RKO (cell line): ENCODE data around the gene SNX20.

ENCODE experiments used
- DNase-seq: peaks from one replicate; pipeline ENCODE4 v3.0.0-alpha.2; 2016; ENCODE audit warnings: low spot score

Gene SNX20

DNA sequence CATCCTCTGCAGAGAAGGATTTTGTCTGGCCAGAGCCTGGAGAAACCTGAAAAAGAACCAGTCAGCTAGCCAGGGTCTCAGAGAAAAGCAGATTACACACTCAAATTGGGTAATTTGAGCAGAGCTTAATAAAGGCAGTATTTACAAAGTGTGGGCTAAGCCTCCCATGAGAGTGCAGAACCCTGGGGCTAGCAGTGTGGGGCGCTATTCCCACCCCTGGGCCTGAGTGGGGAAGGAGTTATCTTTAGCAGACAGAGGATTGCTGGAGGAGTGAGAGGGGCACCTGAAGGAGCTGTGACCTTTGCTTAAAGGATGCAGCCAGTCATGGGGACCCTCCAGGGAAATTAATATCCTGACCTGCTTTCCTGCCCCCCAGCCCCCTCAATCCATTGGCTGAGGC, 46.2 kb downstream of the SNX20 start:
- DNase-seq = no peak

GRCh38 chr16:50634090-50634489, 47.0 kb downstream of the SNX20 start:
- DNase-seq = no peak

DNA sequence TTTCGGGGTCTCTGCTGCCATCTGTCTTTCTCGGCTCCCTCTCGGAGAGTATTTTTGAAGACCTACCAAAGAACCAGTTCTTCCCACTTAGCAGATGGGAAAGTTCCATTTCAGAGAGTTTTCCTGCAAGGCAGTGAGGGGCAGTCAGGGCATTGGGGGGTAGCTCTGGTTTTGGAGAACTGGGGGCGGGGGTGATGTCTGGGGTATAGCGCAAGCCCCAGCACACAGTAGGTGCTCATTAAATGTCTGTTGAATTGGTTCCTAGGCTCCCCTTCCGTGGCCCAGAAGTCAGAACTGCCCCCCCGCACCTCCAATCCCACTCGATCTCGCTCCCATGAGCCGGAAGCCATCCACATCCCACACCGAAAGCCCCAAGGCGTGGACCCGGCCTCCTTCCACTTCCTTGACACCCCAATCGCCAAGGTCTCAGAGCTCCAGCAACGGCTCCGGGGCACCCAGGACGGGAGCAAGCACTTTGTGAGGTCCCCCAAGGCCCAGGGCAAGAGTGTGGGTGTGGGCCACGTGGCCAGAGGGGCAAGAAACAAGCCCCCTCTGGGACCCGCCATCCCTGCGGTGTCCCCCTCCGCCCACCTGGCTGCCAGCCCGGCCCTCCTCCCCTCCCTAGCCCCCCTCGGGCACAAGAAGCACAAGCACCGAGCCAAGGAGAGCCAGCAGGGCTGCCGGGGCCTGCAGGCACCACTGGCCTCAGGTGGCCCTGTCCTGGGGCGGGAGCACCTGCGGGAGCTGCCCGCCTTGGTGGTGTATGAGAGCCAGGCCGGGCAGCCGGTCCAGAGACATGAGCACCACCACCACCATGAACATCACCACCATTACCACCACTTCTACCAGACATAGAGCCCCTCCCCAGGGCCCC, 47.9 kb downstream of the SNX20 start:
- no peak for DNase-seq

DNA sequence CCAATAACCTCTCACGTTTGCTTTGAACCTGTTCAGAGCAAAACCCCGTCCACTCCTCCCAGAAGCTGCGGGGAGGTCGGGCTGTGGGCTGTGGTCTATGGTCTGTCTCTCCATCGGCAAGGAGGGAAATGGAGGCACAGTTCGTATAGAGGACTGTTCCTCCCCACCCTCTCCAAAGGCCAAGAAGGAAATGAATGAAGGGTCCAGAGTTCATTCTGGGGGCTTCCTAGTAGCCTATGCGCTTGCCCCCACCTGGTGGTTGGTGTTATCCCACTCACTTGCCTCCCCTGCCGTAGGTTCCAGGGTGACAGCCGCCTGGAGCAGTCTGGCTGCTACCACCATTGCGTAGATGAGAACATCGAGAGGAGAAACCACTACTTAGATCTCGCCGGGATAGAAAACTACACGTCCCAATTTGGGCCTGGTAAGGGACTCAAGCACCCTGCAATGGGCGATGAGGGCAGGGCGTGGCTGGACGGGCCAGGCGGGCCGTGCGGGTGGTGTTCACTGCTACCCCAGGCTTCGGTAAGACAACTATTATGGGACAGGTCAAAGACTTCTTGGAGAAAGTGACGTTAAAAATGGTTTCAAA, 49.0 kb downstream of the SNX20 start:
- no peak for DNase-seq

- no peak for DNase-seq
Measured at GRCh38 chr16:50631249-50631984, 49.7 kb downstream of the SNX20 start.

DNA sequence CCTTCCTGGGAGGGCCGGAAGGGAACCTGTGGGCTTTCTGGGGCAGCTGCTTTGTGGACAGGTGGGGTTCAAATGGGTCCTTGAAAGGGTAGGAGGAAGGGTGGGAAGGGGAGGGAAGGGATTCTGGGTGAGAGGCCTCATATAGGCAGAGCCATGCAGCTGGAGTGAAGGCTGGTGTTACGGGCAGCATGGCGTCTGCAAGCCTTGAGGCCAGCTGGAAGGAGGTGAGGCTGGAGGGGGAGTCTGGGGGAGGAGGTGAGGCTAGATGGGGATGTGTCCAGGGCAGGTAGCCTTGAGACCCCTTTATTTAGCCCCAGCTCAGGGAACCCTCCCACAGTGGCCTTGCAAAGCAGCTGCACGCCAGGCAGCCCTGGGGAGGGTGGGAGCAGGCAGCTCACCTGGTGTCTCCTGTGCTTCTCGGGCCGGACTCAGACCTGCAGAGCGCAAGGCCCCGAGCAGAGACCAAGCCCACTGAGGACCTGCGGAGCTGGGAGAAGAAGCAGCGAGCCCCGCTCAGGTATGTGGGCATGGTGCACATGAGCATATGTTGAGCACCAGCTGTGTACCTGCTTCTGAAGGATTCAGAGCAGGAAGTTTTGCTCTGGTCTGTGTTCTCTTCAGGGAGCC, 50.6 kb downstream of the SNX20 start:
- no peak for DNase-seq

GRCh38 chr16:50629334-50629733, 51.8 kb downstream of the SNX20 start:
- DNase-seq = no peak

DNA sequence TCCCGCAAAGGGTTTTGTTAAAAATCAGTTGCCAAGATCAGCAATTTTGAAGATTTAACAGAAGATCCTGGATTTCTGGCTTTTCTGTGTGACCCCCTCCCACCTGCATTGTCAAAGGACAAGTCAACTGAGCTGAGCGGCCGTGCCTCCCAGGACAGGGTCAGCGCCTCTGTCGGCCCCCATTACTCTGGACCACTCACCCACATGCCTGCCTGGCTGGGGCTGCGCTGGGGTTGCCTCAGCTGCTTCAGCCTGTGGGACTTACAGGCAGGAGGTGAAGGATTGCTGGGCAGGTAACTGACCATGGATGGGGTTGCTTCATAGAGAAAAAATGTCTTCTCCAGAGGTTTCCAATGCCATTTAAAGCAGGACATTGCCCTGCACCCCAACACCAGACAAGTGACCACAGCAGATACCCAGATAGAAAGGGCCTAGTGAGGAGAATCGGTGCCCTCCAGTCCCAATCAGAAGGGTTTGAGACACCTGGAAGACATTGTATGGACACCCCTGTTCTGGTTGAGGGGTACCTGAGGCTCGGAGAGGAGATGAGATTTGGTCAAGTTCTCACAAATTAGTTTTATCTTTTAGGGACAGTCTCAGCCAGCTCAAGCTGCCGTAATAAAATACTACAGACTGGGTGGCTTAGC, 52.8 kb downstream of the SNX20 start:
- DNase-seq = no peak

DNA sequence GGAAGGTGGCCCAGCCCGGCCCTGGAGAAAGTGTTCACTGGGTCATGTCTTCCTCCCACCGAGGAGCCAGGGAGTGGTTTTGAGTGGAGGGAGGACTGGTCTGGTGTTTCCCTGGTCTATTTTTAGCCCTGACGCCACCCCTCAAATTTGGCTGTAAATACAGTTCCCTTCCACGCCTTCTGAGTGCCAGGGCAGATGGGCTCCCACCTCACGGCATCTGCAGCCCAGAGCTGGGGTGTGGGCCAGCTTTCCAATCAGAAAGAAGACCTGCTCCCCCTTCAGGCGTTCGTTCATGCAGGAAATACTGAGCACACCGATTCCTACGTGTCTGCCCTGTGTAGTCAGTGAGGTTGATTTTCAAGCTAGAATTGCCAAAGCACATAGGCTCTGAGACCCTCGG, 53.7 kb downstream of the SNX20 start:
- DNase-seq = no peak

DNA sequence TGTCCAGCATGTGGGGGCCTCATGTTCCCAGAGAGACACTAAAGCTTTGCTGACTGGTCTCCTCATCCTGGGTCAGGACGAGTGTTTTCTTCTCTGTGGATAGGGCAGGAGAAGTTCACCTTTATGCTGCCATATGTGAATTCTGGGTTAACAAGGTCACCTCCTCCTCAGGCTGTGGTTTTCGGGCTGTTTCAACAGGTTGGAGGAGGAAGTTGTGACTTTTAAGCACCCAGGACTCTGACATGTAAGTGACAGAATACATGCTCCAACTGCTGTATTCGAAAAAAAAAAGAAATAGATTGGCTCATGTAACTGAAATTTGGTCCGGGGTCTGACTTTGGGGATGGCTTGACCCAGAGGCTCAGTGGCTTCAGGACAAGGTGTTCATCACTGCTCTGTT, 54.2 kb downstream of the SNX20 start:
- DNase-seq = no peak

DNA sequence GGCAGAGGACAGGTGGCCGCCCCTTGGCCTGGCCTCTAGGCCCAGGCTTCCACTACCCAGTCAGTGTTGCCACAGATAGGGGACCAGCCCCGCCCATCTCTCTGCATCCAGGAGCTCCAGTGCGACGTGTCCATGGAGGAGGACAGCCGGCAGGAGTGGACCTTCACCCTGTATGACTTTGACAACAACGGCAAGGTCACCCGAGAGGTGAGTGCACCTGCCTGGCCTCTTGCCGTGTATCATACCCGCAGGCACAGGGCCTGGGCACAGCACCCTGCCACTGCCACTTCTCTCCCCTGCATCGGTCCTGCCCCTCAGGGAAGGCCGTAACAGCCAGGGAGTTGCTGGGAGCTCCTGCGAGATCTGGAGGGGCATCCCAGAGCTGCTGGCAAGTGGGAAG, 55.7 kb downstream of the SNX20 start:
- DNase-seq = no peak

DNA sequence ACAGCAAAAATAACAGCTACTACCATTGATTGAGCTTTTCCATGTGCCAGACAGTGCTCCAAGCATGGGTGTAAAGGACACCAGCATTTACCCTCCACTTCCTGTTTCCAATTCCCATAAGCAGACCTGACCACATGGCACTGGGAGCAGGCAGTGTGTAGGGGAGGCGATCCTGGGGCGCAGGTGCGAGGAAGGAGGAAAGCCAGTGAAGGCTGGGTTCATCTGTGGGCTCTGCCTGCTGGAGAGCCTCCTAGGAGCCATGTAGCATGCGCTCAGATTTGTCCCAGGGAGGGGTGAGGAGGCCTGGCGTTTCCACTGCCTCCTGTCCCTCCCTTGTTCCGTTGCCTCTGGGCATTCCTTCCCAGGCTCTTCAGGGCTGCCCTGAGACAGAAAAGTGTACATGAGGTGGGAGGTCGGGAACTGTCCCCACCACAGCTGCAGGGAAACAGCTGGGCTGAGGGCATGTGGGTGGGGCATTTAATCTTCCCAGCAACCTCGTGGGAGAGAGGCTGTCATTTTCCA, 56.6 kb downstream of the SNX20 start:
- DNase-seq = no peak

- no peak for DNase-seq
Measured at GRCh38 chr16:50622643-50623369, 58.3 kb downstream of the SNX20 start.

DNA sequence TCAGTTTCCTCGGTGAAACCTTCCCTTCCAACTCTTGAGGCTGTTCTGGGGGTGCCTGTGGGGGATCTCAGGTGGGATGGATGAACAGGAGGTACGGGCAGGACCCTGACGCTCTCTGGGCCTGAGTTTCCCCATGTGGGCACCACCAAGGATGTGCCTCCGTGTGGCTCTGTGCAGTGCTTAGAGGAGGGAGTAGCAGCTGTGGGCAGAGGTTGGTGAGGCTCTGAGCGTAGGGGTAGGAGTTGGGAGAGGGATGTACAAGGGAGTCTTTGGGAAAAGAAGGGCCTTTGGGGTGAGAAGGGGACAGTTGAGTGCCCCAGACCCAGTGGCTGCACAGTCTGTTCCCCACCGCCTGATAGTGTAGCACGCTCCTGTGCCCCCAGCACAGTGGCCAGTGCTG, 59.1 kb downstream of the SNX20 start:
- no peak for DNase-seq
